ENCODE measurements around the gene INHBA. TPM values are rescaled to one million over a fixed set of nuclear protein-coding genes. Genes with fewer than 3 reads are reported as not detected.

The INHBA gene
- total RNA-seq, 4 donors from 2014 or later, result 5.4 to 19.7 (median 10.6) TPM

DNA sequence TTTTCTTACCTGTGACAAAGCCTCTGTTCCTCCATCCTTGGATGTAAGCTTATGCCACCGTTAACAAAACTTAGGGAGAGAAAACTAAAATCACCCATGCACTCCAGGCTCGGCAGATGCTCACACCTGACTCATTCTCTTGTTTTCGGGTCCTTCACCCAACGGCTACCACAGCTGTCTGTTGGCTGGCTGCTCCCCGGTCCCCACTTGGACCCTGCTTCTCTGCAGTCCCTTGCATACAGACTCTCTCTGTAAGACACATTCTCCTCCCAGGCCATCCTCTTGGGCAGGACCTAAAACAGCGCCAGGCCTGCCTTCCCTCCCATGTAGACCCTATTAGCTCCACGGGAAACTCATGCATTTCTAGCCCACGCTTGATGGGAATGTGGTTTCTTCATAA, 12.1 kb upstream of the INHBA start:
- TF ChIP-seq POLR2A (IDR thresholded peaks at IDR 0.05) (no peak), EP300 (IDR thresholded peaks at IDR 0.05) (no peak)
- TF ChIP-seq, protein P1, sequence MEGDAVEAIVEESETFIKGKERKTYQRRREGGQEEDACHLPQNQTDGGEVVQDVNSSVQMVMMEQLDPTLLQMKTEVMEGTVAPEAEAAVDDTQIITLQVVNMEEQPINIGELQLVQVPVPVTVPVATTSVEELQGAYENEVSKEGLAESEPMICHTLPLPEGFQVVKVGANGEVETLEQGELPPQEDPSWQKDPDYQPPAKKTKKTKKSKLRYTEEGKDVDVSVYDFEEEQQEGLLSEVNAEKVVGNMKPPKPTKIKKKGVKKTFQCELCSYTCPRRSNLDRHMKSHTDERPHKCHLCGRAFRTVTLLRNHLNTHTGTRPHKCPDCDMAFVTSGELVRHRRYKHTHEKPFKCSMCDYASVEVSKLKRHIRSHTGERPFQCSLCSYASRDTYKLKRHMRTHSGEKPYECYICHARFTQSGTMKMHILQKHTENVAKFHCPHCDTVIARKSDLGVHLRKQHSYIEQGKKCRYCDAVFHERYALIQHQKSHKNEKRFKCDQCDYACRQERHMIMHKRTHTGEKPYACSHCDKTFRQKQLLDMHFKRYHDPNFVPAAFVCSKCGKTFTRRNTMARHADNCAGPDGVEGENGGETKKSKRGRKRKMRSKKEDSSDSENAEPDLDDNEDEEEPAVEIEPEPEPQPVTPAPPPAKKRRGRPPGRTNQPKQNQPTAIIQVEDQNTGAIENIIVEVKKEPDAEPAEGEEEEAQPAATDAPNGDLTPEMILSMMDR (IDR thresholded peaks at IDR 0.05), result no peak
- Histone ChIP-seq H3K9me3 (no peaks in the 10 kb centered on the region), H3K27ac (no peak overlapping the region), H3K36me3 (no peaks in the 10 kb centered on the region), H3K4me3 (no peak overlapping the region), H3K4me1 (no peaks in the 10 kb centered on the region), H3K27me3 (peaks cover 0 to 6% of the 10 kb centered on the region in 2 donors)
- DNase-seq (ENCODE audit: low spot score in 2 of 2), result no peak
- WGBS, 2 donors, result 89 to 91% methylated on average over 8 of the region's 8 CpGs

DNA sequence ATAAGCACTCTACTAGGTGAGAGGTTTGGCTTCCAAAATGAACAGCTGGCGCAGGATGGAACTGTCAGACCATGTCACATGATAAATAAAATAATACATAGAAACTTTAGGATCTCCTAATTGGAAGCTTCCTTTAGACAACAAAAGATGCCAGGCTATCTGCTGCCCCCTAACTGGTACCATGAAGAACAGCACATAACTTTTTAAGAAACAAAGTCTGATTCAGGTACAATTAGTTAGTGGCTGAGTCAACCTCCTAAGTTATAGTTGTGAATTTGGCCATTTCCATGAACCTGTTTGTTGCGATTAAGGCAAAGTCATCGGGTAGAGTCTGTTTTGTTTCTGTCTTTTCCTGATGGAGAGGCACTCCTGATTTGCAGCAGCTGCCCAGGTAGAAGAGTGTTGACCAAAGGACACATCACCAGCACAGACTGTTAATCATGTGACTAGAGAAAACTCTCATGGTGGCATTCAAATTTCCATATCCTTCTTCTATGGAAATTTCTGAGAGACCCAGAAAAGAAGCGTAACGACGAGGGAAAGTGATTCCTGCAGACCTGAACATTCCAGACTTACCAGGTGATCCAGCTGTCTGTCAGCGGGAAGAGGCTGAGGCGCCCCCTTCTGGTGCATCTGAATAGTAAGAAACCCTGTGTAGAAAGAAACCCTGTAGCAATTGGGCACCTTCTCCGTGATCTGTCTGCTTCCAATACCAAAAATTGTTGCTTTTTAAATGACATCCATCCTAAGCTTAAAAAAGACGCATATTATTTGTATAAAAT, 8.6 kb upstream of the INHBA start:
- H3K4me1 ChIP-seq, result peaks cover 0 to under 1% (median 0%) of the 10 kb centered on the region in 4 donors
- H3K27me3 ChIP-seq, result peaks cover 0 to 2% of the 10 kb centered on the region in 2 donors
- H3K9me3 ChIP-seq, result no peaks in the 10 kb centered on the region
- no peak for TF ChIP-seq POLR2A (IDR thresholded peaks at IDR 0.05)
- TF ChIP-seq, protein P1 (IDR thresholded peaks at IDR 0.05), result peak in 1 of 5 experiments; percentile 9
- no peaks in the 10 kb centered on the region for H3K36me3 ChIP-seq
- no peak overlapping the region for H3K27ac ChIP-seq
- DNase-seq (ENCODE audit: low spot score in 2 of 2), result no peak
- H3K4me3 ChIP-seq, result no peak overlapping the region
- 51% methylated on average over 10 of the region's 10 CpGs for WGBS, 2 donors

DNA sequence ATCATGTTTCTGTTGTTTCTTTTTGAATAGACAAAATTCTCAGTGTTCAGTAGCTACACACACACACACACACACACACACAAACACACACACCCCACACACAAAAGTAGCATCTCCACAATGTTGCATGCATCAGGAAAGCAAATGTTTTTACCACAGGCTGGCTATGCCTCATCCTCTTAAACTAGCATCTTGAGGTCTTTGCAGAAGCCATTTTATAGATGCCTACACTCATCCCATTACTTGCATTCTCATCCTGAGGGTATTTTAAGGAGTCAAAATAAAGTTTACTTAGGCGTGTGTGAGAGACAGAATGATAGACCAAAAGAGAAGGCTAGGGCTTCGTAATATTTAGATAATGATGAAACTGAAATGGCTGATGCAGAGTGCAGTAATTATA, 7.9 kb upstream of the INHBA start:
- WGBS, 2 donors, result 84 to 95% methylated on average over 2 of the region's 2 CpGs
- H3K27me3 ChIP-seq, result peaks cover 0 to 2% of the 10 kb centered on the region in 2 donors
- DNase-seq (ENCODE audit: low spot score in 2 of 2), result no peak
- no peaks in the 10 kb centered on the region for H3K36me3 ChIP-seq
- H3K27ac ChIP-seq, result no peak overlapping the region
- no peak for TF ChIP-seq EP300 (IDR thresholded peaks at IDR 0.05)
- TF ChIP-seq, protein P1 (IDR thresholded peaks at IDR 0.05), result no peak
- no peak for TF ChIP-seq POLR2A (IDR thresholded peaks at IDR 0.05)
- peaks cover 0 to 7% (median 1%) of the 10 kb centered on the region in 4 donors for H3K4me1 ChIP-seq
- no peaks in the 10 kb centered on the region for H3K9me3 ChIP-seq
- H3K4me3 ChIP-seq, result no peak overlapping the region

DNA sequence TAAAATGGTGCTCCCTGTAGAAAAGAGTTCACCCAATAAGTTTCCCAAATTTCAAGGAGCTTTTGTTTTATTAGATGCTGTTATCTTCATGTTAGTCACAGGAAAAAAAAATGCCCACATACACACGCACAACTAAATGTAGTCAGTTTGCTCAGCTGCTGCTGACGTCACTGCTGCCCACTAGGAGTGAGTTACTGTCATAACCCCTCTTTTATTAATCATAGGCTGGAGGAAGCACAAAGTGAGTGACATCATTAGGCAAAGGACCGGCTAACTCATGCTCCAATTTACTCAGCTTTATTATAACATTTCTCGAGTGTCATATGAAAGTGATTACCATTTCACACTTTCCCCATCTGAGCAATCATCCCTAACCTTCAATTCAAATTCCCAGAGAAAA, 6.7 kb upstream of the INHBA start:
- WGBS, 2 donors, result 40 to 46% methylated on average over 4 of the region's 4 CpGs
- Histone ChIP-seq H3K4me3 (no peak overlapping the region), H3K9me3 (no peaks in the 10 kb centered on the region), H3K27ac (no peak overlapping the region), H3K36me3 (no peaks in the 10 kb centered on the region), H3K4me1 (peaks cover 0 to 18% (median 5%) of the 10 kb centered on the region in 4 donors), H3K27me3 (peaks cover 0 to 2% of the 10 kb centered on the region in 2 donors)
- no peak for DNase-seq (ENCODE audit: low spot score in 2 of 2)
- TF ChIP-seq POLR2A (IDR thresholded peaks at IDR 0.05) (no peak), EP300 (IDR thresholded peaks at IDR 0.05) (no peak)
- TF ChIP-seq, protein P1 (IDR thresholded peaks at IDR 0.05), result no peak

DNA sequence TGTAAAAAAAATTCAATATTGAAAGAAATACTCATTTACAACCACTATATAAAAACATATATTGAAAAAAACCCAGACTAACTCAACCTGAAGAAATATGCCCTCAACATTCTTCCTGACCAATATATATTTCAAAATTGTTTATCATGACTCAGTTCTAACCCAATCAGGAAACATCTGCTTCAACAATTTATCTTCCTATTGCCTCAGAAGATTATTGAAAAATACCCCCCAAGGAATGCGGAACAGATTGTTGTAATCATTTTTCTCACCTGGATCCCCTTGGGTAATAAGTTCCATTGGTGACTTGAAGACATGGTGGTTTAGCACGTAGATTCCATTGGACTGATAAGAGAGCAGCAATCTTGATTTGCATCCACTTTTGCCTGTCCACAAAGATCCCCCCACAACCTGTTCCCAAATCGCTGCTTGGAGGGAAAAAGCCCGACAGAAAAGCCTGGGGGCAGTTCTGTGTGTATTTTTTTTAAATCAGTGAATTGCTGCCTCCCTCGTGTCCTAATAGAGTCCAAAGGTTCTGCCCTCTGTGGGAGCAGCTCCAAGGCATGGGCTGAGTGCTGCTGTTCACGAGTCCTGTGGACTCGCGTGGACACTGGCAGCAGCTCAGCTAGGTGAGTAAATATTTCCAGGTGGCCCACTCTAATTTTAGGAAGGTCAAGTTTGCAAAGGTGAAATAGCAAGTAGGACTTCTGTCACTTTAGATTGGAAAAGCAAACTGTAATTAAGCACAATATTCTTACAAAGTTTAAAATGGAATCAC, 5.9 kb upstream of the INHBA start:
- TF ChIP-seq EP300 (IDR thresholded peaks at IDR 0.05), result no peak
- TF ChIP-seq, protein P1 (IDR thresholded peaks at IDR 0.05), result no peak
- TF ChIP-seq POLR2A (IDR thresholded peaks at IDR 0.05), result no peak

More for the DNA sequence above, 5.9 kb upstream of the INHBA start:
- DNase-seq (ENCODE audit: low spot score in 2 of 2), result no peak
- Histone ChIP-seq H3K4me1 (peaks cover 0 to 18% (median 6%) of the 10 kb centered on the region in 4 donors), H3K36me3 (no peaks in the 10 kb centered on the region), H3K9me3 (no peaks in the 10 kb centered on the region), H3K27me3 (peaks cover 0 to 2% of the 10 kb centered on the region in 2 donors), H3K27ac (no peak overlapping the region), H3K4me3 (no peak overlapping the region)
- 69% methylated on average over 8 of the region's 8 CpGs for WGBS, 2 donors

Data from tibial nerve (tissue), 4 donors.